Ammon's horn (tissue), 1 donor: ENCODE measurements around the gene TRIM65.

Source experiments
- DNase-seq: peaks from one replicate; pipeline ENCODE4 v3.0.0-alpha.2; 2016; ENCODE audit warnings: low spot score

TRIM65 gene

DNA sequence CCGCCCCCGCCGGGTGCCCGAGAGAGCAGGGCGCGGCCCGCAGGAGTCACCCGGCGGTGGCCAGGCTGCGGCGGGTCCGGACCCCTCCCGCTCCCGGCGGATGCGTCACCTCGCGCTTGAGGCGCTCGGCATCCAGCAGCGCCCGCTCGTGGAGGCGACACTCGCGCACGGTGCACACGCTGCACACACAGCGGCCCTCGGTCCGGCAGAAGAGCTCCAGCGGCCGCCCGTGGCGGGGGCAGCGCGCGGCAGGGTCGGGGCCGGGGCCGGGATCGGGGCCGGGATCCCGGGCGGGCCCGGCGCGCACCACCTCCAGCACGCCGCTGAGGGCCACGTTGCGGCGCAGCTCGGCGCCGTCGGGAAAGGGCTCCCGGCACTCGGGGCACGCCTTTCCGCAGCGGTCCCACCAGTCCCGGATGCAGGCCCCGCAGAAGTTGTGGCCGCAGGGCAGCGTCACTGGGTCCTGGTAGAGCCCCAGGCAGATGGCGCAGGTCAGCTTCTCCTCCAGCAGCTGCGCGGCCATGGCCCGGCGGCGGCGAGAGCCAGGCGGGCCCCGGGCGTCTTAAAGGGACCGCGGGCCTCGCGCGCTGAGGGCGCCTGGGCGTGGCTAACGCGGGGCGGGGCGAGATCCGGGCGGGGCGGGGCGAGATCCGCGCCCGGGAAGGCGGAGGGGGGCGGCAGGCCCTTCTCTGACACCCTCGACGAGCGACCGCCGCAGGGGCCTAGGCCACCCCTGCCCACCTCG lies at the start of gene TRIM65:
Gene TRIM65, minus strand, starts transcription at position 537 of the 745 bp plus-strand sequence. Its CDS starts 14 bp downstream, at position 523.
- DNase-seq, result peak; percentile 89

GRCh38 chr17:75945211-75945610 lies 48.5 kb upstream of the TRIM65 start:
- no peak for DNase-seq

GRCh38 chr17:75943491-75943890 lies 46.7 kb upstream of the TRIM65 start:
- DNase-seq, result no peak

DNA sequence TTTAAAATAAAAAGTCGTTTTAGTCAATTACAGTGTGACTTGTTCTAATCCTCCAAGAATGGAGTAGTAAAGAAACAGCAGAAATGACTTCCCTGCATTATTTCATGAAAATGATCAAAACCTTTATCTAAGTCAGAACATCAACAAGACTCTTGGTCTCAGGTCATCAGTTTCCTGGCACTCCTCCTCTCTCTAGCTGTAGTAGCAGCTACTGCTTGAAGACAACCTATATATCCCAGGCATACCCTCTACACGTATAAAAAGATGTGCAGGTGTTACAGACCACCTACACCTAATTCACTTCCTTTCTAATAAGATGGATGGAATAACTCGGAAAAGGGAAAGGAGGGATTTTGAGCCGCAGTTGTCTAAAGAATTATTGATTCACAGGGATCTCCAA lies 45.7 kb upstream of the TRIM65 start:
- no peak for DNase-seq

DNA sequence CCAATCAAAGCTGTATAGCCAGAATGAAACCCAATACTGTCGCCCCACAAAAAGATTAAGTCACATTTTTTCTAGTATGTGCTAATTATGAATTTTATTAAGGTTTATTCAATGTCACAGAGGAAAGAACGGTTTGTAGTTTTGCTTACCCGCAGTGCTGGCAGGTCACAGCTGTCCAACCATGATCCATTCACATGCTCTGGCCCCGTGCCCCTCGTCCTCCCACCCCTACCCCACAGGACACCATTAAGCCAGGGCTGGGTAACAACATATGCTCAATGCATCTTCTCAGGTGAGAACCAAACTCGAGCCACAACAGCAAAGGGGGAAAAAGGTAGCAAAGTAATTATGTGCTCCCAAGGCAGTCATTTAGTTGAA lies 44.7 kb upstream of the TRIM65 start:
- no peak for DNase-seq

- peak; percentile 97 for DNase-seq
Measured at GRCh38 chr17:75940727-75941441, 44.1 kb upstream of the TRIM65 start, which contains the start of gene FBF1. FBF1 (minus strand) TSS chr17:75941042; CDS start chr17:75938149, 2,893 bp downstream.

DNA sequence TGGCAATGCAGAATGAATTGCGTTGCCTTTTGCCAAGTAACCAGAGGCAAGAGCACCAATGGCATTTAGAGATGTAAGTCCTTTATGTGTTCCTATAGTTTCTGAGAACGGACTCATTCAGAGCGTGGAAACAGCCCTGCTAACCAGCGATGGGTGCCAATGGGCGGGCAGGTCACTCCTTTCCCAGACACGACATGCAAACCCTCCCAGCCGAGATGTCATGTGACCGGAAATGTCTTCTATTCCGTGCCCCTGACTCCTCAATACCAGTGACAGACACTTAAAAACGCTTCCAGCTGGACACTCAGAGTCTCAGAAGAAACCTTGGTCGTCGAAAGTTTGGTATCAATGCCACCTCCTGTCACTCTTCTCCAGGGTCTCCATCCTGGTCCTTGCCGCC lies 40.9 kb upstream of the TRIM65 start:
- no peak for DNase-seq

GRCh38 chr17:75933808-75934207 lies 37.1 kb upstream of the TRIM65 start:
- no peak for DNase-seq

DNA sequence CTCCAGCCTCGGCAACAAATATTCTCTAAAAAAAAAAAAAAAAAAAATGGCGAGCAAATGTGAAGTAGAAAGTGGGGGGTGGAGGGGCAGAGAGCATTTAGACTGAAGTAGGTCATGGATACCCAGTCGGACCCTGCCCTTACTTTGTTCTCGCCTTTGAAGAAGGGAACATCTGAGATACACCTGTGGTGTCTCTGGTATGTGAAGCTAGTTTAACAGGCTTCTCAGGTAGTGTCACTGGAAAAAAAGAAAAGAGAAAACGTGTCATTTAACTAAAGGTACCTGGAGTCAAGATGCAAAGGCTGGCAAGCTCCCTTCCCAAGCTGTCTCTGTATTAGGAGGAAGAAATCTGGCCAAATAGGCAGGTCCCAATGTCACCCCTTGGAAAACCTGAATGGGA lies 36.1 kb upstream of the TRIM65 start:
- no peak for DNase-seq

DNA sequence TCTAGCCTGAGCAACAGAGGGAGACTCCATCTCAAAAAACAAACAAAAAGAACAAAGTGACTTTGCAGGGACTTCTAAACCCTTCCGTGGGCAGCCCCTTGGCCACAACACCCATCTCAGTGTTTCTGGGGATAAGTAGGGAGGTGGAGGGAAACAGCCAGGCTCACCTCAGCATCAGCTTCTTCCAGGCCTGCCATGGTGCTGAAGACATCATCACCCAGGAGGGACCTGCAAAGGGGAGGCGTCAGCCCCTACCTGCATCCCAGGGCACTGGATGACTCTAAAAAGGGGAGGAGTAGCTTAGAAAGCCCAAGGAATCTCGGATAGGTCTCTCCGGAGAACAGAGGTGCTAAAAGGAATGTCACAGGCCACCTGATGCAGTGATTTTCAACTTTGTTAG lies 34.3 kb upstream of the TRIM65 start:
- DNase-seq, result no peak

DNA sequence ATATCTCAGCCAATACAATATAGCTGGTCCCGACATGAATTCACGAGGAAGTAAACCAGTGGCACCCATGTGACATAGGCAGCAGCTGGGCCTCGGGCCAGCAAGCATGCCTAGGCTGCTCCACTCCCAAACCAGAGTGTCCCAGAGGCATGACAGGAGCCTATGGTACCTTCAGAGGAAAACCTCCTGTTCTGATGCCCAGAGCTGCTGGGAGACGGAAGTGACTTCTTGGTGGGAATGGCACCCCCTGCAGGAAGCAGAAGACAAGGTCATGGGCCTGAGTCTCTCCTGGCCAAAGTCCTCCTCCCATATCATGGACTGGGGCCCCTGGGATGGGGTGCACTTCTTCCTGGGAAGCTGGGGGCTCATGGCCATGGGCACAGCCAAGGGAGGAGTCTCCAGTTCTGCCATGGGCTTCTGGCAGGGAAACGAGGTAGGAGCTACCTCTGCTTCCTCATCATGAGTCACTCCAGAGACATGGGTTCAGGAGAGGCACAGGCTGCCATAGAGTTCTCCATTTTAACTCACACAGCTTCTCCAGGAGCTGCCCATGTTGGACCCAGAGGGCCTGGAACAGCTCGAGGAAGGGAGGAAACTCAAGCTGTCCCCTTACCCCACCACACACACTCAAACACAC lies 30.7 kb upstream of the TRIM65 start:
- no peak for DNase-seq

DNA sequence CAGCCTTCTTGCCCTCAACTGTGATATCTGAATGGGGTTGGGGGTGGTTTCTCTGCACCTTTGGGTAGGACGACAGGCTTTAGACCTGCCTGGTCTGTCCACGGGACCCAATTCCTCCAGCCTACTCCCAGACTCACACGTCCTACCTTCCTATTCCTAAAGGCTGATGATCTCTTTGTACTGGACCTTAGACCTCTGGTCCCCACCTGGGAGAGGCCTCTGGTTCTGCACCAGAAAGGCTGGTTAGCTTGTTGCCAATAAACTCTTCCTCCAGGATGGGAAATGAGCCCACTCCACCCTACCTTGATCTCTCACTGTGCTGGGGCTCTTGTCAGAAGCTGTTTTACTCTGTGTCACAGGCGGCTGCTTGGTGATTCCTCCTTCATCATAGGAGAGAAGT lies 29.7 kb upstream of the TRIM65 start:
- no peak for DNase-seq

- no peak for DNase-seq
Measured at GRCh38 chr17:75925912-75926311, 29.2 kb upstream of the TRIM65 start.

- DNase-seq, result no peak
Measured at GRCh38 chr17:75925103-75925502, 28.4 kb upstream of the TRIM65 start.

GRCh38 chr17:75922963-75923874 lies 26.5 kb upstream of the TRIM65 start:
- DNase-seq, result no peak

GRCh38 chr17:75922173-75922961 lies 25.6 kb upstream of the TRIM65 start:
- DNase-seq, result no peak

DNA sequence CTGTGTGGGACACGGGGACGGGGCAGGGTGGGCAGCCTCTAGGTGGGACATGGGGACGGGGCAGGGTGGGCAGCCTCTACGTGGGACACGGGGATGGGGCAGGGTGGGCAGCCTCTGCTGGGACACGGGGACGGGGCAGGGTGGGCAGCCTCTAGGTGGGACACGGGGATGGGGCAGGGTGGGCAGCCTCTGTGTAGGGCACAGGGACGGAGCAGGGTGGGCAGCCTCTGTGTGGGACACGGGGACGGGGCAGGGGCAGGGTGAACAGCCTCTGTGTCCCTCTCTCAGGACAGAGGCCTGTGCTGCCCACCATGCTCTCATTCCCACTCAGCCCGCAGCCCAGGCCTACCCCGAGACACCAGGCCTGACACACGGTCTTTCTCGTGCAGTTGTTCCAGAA lies 24.8 kb upstream of the TRIM65 start:
- DNase-seq, result no peak

DNA sequence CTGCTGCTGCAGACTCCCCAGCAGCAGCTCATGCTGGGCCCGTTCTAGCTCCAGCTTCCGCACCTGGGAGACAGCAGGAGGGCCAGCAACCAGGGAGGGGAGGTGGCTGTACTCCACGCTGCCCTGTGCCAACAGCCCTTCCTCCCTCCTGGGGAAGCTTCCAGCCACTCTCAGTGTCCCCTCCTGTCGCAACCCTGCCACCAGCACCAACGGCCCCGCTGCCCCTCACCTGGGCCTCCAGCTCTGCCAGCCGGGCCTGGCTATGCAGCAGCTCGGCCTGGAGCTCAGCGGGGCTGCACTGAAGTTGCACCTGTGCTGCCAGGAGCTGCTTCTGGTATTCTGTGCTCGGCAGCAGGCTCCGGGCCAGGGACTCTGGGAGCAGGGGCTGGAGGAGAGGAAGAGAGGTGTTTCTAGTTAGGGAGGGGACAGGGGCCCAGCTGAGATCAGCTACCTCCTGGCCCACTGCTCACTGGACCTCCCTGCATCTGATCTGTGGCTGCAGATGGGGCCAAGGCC lies 23.4 kb upstream of the TRIM65 start:
- no peak for DNase-seq

GRCh38 chr17:75919611-75920010 lies 22.9 kb upstream of the TRIM65 start:
- no peak for DNase-seq

DNA sequence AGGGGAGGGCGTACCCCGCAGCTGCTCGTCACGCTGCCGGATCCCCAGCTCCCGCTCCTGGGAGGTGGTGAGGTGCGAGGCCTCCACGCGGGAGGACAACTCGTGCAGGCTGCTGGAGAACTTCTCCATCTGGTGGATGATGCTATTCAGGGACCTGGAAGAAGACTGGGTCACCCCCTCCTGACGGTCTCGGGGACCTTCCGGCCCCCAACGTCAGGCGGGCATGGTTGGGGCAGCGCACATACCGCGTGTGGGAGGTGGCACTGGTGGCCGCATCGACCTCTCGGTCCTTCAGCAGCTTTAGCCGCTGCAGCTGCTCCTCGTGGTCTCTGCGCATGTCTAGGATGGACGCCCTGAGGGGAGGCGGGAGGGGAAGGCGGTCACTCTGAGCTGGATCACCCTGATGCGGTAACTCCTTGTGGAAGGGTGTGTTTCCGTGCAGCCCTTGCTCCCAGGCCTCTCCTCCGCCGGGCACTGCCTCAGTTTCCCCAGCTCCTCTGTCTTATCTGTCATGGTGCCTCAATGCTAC lies 21.2 kb upstream of the TRIM65 start:
- no peak for DNase-seq
